A673 (cell line): ENCODE measurements around the gene CP. TPM values are rescaled to one million over a fixed set of nuclear protein-coding genes. Genes with fewer than 3 reads are reported as not detected.

Experiments
- BruUV-seq: library from RNA; stranded (reverse); fragments of 400-500 nt; replicated peaks from 2 replicates; lab custom pipeline; 2021; lab: Mats Ljungman, UMichigan
- CTCF ChIA-PET: fragments of 300-600 bp; sonication (Branson Sonifier 250); formaldehyde crosslinking; loops from one replicate; lab custom pipeline; 2022; ENCODE audit warnings: antibody characterized with exemption; lab: Charles Lee
- POLR2A ChIA-PET: fragments of 300-600 bp; sonication (Branson Sonifier 250); formaldehyde crosslinking; loops from one replicate; lab custom pipeline; 2022; ENCODE audit warnings: antibody characterized with exemption; ENCODE audit not compliant: low non-redundant PET; lab: Charles Lee
- DNase-seq: peaks from one replicate; pipeline ENCODE4 v3.0.0-alpha.2; 2015; ENCODE audit warnings: low spot score
- H3K27ac ChIP-seq: fragments of 200-600 bp; sonication (generic); 2 replicates; pipeline ENCODE4 v1.5.1; 2016; ENCODE audit warnings: mixed run types, low read depth, mild to moderate bottlenecking, mixed read lengths, antibody characterized with exemption, low read length; ENCODE audit not compliant: poor library complexity, severe bottlenecking
- H3K27me3 ChIP-seq: fragments of 200-600 bp; sonication (generic); replicated peaks from 2 replicates; pipeline ENCODE4 v1.6.1; 2017; ENCODE audit warnings: mixed run types, low read depth, mild to moderate bottlenecking, mixed read lengths, antibody characterized with exemption, low read length; ENCODE audit not compliant: insufficient read depth, poor library complexity
- H3K36me3 ChIP-seq: fragments of 200-600 bp; sonication (generic); 2 replicates; pipeline ENCODE4 v1.6.1; 2016; ENCODE audit warnings: mixed run types, mild to moderate bottlenecking, mixed read lengths, antibody characterized with exemption, low read length; ENCODE audit not compliant: insufficient read depth, poor library complexity, severe bottlenecking
- H3K4me1 ChIP-seq: fragments of 200-600 bp; sonication (generic); 2 replicates; pipeline ENCODE4 v1.6.1; 2017; ENCODE audit warnings: mixed run types, mild to moderate bottlenecking, mixed read lengths, antibody characterized with exemption, low read length; ENCODE audit not compliant: insufficient read depth, poor library complexity, severe bottlenecking
- H3K4me3 ChIP-seq: fragments of 200-600 bp; sonication (generic); 2 replicates; pipeline ENCODE4 v1.5.1; 2016; ENCODE audit warnings: low read depth, mixed run types, mild to moderate bottlenecking, mixed read lengths, low read length; ENCODE audit not compliant: poor library complexity, severe bottlenecking
- H3K9me3 ChIP-seq: fragments of 200-600 bp; sonication (generic); 2 replicates; pipeline ENCODE4 v1.6.1; 2016; ENCODE audit warnings: mixed run types, low read depth, mild to moderate bottlenecking, mixed read lengths, antibody characterized with exemption, low read length; ENCODE audit not compliant: poor library complexity, severe bottlenecking
- CTCF ChIP-seq: fragments of 300-800, 200-600 bp; sonication (generic); conservative IDR thresholded peaks from 2 replicates; pipeline ENCODE4 v1.5.1; 2017; ENCODE audit warnings: low read depth, mild to moderate bottlenecking, antibody characterized with exemption, low read length, moderate library complexity, mixed read lengths
- EZH2 ChIP-seq: fragments of 200-600 bp; sonication (generic); IDR thresholded peaks from 2 replicates; pipeline ENCODE4 v1.6.1; 2017; ENCODE audit warnings: borderline replicate concordance, low read depth, mild to moderate bottlenecking, mixed read lengths, antibody characterized with exemption, low read length; ENCODE audit not compliant: poor library complexity, severe bottlenecking
- intact Hi-C: fragments of 100-400 bp; cut with micrococcal nuclease; formaldehyde crosslinking; loops from one replicate; pipeline ENCODE4 v1.10.0; 2022; ENCODE audit not compliant: unreplicated experiment
- total RNA-seq: library from RNA; stranded (reverse); gene quantifications from 2 replicates; pipeline ENCODE4 v1.2.3, GENCODE V29; 2021

The CP gene
- total RNA-seq, 1 experiment from 2014 or later = not detected

GRCh38 chr3:149214702-149215101 is 6.9 kb downstream of the CP start:
- POLR2A ChIA-PET = no interaction called here
- DNase-seq = no peak
- intact Hi-C loops = no loop called here
- TF ChIP-seq EZH2 = no peak
- TF ChIP-seq CTCF = no peak
- Histone ChIP-seq H3K9me3 (no peaks in the 10 kb centered on the region), H3K27ac (no peak overlapping the region), H3K4me1 (no peaks in the 10 kb centered on the region), H3K4me3 (no peak overlapping the region), H3K36me3 (no peaks in the 10 kb centered on the region), H3K27me3 (no peaks in the 10 kb centered on the region)
- CTCF ChIA-PET = no interaction called here
- BruUV-seq = no TSS peak

GRCh38 chr3:149212386-149212785 is 9.2 kb downstream of the CP start:
- ChIA-PET POLR2A (no interaction called here), CTCF (no interaction called here)
- no peak overlapping the region for H3K4me3 ChIP-seq
- TF ChIP-seq EZH2 (no peak), CTCF (no peak)
- no peaks in the 10 kb centered on the region for H3K36me3 ChIP-seq
- H3K27ac ChIP-seq = no peak overlapping the region
- intact Hi-C loops = no loop called here
- H3K4me1 ChIP-seq = no peaks in the 10 kb centered on the region
- H3K27me3 ChIP-seq = no peaks in the 10 kb centered on the region
- no peaks in the 10 kb centered on the region for H3K9me3 ChIP-seq
- BruUV-seq = no TSS peak
- DNase-seq = no peak

- no peak for TF ChIP-seq CTCF
- ChIA-PET POLR2A (no interaction called here), CTCF (no interaction called here)
- Histone ChIP-seq H3K27ac (no peak overlapping the region), H3K36me3 (no peaks in the 10 kb centered on the region), H3K4me1 (no peaks in the 10 kb centered on the region), H3K27me3 (no peaks in the 10 kb centered on the region), H3K4me3 (no peak overlapping the region), H3K9me3 (no peaks in the 10 kb centered on the region)
- intact Hi-C loops = no loop called here
- BruUV-seq = no TSS peak
- no peak for DNase-seq
Measured at GRCh38 chr3:149209431-149209830, 12.2 kb downstream of the CP start.
